HTERT RPE-1 (cell line): ENCODE data around the gene MUC6.
"Not testable (repeated sequence)": the region's sequence is repeated elsewhere in the genome, so short reads cannot be mapped to it uniquely, and the experiment has no call there.

Experiments
- in situ Hi-C: fragments of 300-500 bp; cut with MboI; formaldehyde crosslinking; loops from 4 replicates; pipeline ENCODE4 v1.14.3; 2020; ENCODE audit warnings: low sequenced_read_pairs

MUC6 gene

GRCh38 chr11:1024597-1025409 is 11.7 kb downstream of the MUC6 start:
- in situ Hi-C loops: no loop called here

DNA sequence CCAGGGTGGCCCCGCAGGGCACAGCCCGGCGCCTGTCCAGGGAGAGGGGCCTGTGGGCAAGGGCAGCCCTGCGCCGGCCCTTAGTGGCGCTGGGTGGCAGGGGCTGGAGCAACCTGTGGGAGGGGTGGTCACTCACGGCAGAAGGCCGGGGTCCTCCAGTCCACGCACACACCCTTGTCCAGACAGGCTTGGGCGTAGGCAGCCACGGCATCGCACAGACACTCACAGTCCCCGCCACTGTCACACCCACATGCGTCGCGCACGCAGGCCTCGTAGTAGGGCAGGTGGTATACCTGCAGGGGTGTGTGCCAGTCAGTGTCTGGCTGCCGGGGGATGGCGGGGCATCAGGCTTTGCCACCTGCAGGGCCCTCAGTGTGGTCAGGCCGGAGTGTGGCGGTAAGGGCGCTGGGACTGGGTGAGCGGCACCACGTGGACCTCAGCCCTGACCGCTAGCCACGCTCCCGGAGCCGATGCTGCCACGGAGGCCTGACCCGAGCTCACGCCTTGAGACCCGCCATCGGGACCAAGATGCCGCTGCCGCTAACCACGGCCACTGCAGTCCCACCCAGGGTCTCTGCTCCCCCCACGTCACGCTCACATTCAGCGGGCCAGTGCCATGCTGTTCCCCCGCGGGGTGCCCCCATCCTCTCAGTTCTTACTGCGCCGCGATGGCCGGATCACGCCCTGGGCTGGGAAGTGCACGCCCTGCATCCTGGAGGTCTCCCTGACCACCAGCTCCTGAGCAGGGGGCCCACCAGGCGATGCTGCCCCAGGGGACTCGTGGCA is 12.5 kb downstream of the MUC6 start:
- in situ Hi-C loops: no loop called here

- in situ Hi-C loops: no loop called here
Observed at GRCh38 chr11:1022908-1023810, 13.4 kb downstream of the MUC6 start.

- in situ Hi-C loops: no loop called here
Observed at GRCh38 chr11:1022411-1022810, 14.1 kb downstream of the MUC6 start.

GRCh38 chr11:1020211-1020905 is 16.2 kb downstream of the MUC6 start:
- in situ Hi-C loops: no loop called here

DNA sequence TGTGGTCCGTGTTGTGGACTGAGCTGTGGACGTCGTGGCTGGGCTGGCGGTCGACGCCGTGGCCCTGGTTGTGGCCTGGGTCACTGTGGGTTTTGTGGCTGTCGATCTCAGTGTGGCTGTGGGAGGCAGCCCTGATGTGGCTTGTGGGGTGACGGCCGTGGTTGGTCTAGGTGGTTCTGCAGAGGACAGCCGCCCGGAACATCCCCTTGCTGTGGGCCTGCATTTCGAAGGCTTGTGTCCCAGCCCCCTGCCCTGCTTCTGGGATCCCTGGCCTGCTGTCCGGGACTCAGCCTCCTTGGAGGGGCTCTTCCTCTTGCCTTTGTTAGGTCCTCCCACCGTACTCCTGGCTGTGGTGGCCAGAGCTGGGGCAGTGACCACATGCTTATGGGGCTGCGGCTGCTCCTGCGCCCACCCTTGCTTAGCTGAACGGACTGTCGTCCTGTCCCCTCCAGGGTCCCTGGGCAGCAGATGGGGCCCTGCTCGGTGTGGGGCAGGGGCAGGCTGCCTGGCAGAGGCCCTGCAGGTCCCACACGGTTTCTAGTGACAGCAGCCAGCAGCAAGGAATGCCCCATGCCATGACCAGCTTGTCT is 17.1 kb downstream of the MUC6 start:
- in situ Hi-C loops: no loop called here

DNA sequence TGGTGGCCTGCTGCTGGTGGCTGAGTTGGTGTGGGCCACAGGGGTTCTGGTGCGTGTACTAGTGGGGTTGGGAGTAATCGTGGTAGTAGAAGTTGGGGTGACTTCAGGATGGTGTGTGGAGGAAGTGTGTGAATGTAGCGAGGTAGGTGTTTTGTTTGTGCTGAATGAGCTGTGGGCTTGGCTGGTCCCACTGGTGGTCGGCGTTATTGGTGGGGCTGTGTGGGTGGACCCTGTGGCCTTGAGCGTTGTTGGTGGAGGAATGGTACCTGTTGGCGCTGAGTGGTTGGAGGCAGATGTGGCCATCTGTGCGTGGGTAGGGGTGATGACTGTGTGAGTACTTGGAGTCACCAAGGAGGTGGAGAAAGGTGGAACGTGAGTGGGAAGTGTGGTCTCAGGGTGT is 18.4 kb downstream of the MUC6 start:
- in situ Hi-C loops: no loop called here

GRCh38 chr11:1017269-1018005 is 19.1 kb downstream of the MUC6 start:
- in situ Hi-C loops: no loop called here

- in situ Hi-C loops: not testable (repeated sequence)
Observed at GRCh38 chr11:1016610-1017126, 19.9 kb downstream of the MUC6 start.

- in situ Hi-C loops: no loop called here
Observed at GRCh38 chr11:1015826-1016545, 20.5 kb downstream of the MUC6 start.

DNA sequence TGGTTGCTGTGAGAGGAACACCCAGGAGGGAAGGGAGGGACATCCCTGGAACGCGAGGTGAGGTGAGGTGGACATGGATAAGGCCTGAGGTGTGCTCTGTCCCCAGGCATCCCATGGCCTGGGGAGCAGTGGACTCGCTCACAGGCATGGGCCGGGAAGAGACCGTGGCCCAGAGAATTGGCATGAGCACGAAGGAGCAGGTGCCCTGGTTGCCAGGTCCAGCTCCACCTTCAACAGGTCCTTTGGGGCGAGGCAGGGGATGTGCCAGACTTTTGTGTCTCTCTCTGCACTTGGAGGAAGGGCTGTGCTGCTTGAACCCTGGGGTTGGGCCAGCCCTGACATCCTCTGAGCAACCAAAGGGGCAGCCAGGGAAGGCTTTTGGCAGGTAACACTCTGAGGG is 21.5 kb downstream of the MUC6 start:
- in situ Hi-C loops: no loop called here

- in situ Hi-C loops: no loop called here
Observed at GRCh38 chr11:1014276-1014675, 22.2 kb downstream of the MUC6 start.

DNA sequence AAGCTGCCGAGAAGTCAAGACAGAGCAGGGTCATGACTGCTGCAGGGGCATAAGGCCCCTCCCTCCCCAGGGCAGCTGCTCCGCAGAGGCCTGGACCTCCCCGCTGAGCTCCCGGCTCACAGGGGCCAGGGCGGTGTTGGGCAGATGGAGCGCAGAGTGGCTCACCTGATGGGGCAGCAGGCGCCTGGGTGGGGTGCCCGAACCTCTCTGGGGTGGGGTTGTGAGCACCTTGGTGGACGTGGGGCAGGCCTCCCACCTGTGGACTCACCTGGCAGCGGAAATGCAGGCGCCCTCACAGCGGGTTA is 22.9 kb downstream of the MUC6 start:
- in situ Hi-C loops: no loop called here

GRCh38 chr11:1012740-1013630 is 23.5 kb downstream of the MUC6 start:
- in situ Hi-C loops: no loop called here

- in situ Hi-C loops: no loop called here
Observed at GRCh38 chr11:1012291-1012690, 24.2 kb downstream of the MUC6 start.

- in situ Hi-C loops: no loop called here
Observed at GRCh38 chr11:1011320-1011698, 25.2 kb downstream of the MUC6 start.

- in situ Hi-C loops: no loop called here
Observed at GRCh38 chr11:1010551-1011319, 25.8 kb downstream of the MUC6 start.
